K562 (cell line): ENCODE data around the gene ERO1B. TPM values are rescaled to one million over a fixed set of nuclear protein-coding genes. Genes with fewer than 3 reads are reported as not detected.
A peak's percentile ranks its signal among the peaks of the same experiment; 100 is the strongest.

Experiments
- ATF4 ChIP-seq: fragments of 450-650 bp; formaldehyde crosslinking; IDR thresholded peaks from 2 replicates; pipeline ENCODE4 v1.4.0; 2022; ENCODE audit warnings: mild to moderate bottlenecking, moderate library complexity
- DDX20 ChIP-seq: fragments of 450-650 bp; IDR thresholded peaks from 2 replicates; pipeline ENCODE4 v1.6.1; 2016; ENCODE audit warnings: missing genetic modification characterization, low read depth, mild to moderate bottlenecking, missing compliant biosample characterization, moderate library complexity
- ETS1 ChIP-seq: conservative IDR thresholded peaks from 2 replicates; pipeline ENCODE4 v1.6.1; 2011; ENCODE audit warnings: low read depth, mild to moderate bottlenecking, low read length; ENCODE audit not compliant: control insufficient read depth
- ILK ChIP-seq: fragments of 450-650 bp; IDR thresholded peaks from 2 replicates; pipeline ENCODE4 v1.6.1; 2016; ENCODE audit warnings: missing genetic modification characterization, low read depth, mild to moderate bottlenecking, missing compliant biosample characterization, moderate library complexity, borderline replicate concordance
- MECOM ChIP-seq: fragments of 250-450 bp; sonication (Bioruptor Pico); IDR thresholded peaks from 2 replicates; pipeline ENCODE4 v1.8.0; 2022; ENCODE audit warnings: inconsistent platforms
- MEF2D ChIP-seq: conservative IDR thresholded peaks from 2 replicates; pipeline ENCODE4 v1.6.1; 2016; ENCODE audit warnings: low read depth, missing genetic modification characterization, missing compliant biosample characterization
- RAD21 ChIP-seq, 2 experiments: fragments of 250-450 bp in 1 of 2; fragments of 450-650 bp in 1 of 2; sonication (Bioruptor Pico) in 1 of 2; formaldehyde crosslinking in 1 of 2; IDR thresholded peaks in 1 of 2; conservative IDR thresholded peaks in 1 of 2; 2 replicates each; pipeline versions ENCODE4 v1.4.0 to v1.8.0; 2020 to 2022; ENCODE audit warnings: mild to moderate bottlenecking in 2 of 2, moderate library complexity in 1 of 2
- TFAP4 ChIP-seq: sonication (generic); formaldehyde crosslinking; IDR thresholded peaks from 2 replicates; pipeline ENCODE4 v1.8.0; 2022; ENCODE audit warnings: missing genetic modification reagents, mild to moderate bottlenecking, moderate library complexity, borderline replicate concordance
- TSHZ1 ChIP-seq: fragments of 250-450 bp; sonication (Bioruptor Pico); IDR thresholded peaks from 2 replicates; pipeline ENCODE4 v1.4.0; 2020; ENCODE audit warnings: mild to moderate bottlenecking, moderate library complexity
- ZFPM2 ChIP-seq: fragments of 250-450 bp; sonication (Bioruptor Pico); IDR thresholded peaks from 2 replicates; pipeline ENCODE4 v1.5.1; 2022; ENCODE audit warnings: mild to moderate bottlenecking
- ZNF239 ChIP-seq: fragments of 250-450 bp; sonication (Bioruptor Pico); IDR thresholded peaks from 2 replicates; pipeline ENCODE4 v1.4.0; 2020; ENCODE audit warnings: mild to moderate bottlenecking
- ZNF518B ChIP-seq: fragments of 250-450 bp; sonication (Bioruptor Pico); IDR thresholded peaks from 2 replicates; pipeline ENCODE4 v1.5.0; 2021; ENCODE audit warnings: mild to moderate bottlenecking, moderate library complexity
- ZNF551 ChIP-seq: fragments of 250-450 bp; sonication (Bioruptor Pico); IDR thresholded peaks from 2 replicates; pipeline ENCODE4 v1.5.0; 2021; ENCODE audit warnings: mild to moderate bottlenecking, moderate library complexity
- ZNF589 ChIP-seq: fragments of 200-800 bp; sonication (Bioruptor generic); IDR thresholded peaks from 2 replicates; pipeline ENCODE4 v1.6.1; 2016; ENCODE audit warnings: low read depth, missing genetic modification characterization, missing compliant biosample characterization
- ZNF668 ChIP-seq: fragments of 250-450 bp; sonication (Bioruptor Pico); IDR thresholded peaks from 2 replicates; pipeline ENCODE4 v1.8.0; 2022; ENCODE audit warnings: mild to moderate bottlenecking, inconsistent platforms
- ZNF766 ChIP-seq: fragments of 200-800 bp; sonication (Bioruptor generic); conservative IDR thresholded peaks from 2 replicates; pipeline ENCODE4 v1.6.1; 2016; ENCODE audit warnings: missing genetic modification characterization, missing compliant biosample characterization
- ZNF780A ChIP-seq: fragments of 250-450 bp; sonication (Bioruptor Pico); IDR thresholded peaks from 2 replicates; pipeline ENCODE4 v1.5.0; 2021; ENCODE audit warnings: mild to moderate bottlenecking
- polyA plus RNA-seq, 8 experiments: library from polyadenylated mRNA; depleted of rRNA in 4 of 8; stranded (reverse) in 5 of 8; unstranded in 3 of 8; fragments of >200 nt; fragmentation: Nextera tagmentation in 2 of 8; fragmentation: Illumina TruSeq in 1 of 8; extraction: Ambion mirVana in 2 of 8; extraction: Trizol in 1 of 8; gene quantifications; 2 replicates each; pipeline versions ENCODE4 v1.2.1 to v1.2.3, GENCODE V29; 2011 to 2014; ENCODE audit warnings: inconsistent platforms in 1 of 8, missing spikeins in 1 of 8
- total RNA-seq, 7 experiments: library from RNA; depleted of rRNA in 6 of 7; stranded (reverse); fragments of >200 nt in 6 of 7; fragmentation: Illumina TruSeq in 2 of 7; extraction: Trizol in 2 of 7; gene quantifications; 2 replicates each; pipeline versions ENCODE4 v1.2.1 to v1.2.3, GENCODE V29; 2011 to 2021; ENCODE audit warnings: low replicate concordance in 1 of 7

The ERO1B gene
- total and polyA plus RNA-seq, 9 of the 15 experiments (the other 6 are each of a cell fraction or from before 2014, with no cell fraction given) = 0.59 to 6.4 (median 4.2) TPM

GRCh38 chr1:236315518-236315917 is 33.8 kb upstream of the ERO1B start (continued):
- TF ChIP-seq MEF2D (peak; percentile 64; the same call in 1 of the 2 replicates), RAD21 (CRISPR knock-in tag; conservative IDR thresholded peaks at IDR 0.05 in 1 of 2, IDR thresholded peaks at IDR 0.05 in 1 of 2) (no peak), TSHZ1 (CRISPR knock-in tag) (peak; percentile 64; the same call in 1 of the 2 replicates), ZNF766 (CRISPR knock-in tag) (no peak; the same call in 1 of the 2 replicates), ATF4 (CRISPR knock-in tag) (no peak), TFAP4 (CRISPR knock-in tag) (no peak), ZNF551 (CRISPR knock-in tag) (no peak), ILK (tag) (no peak; the same call in 1 of the 2 replicates), ZNF668 (no peak), ZNF239 (CRISPR knock-in tag) (no peak), ZNF589 (CRISPR knock-in tag) (peak; percentile 25; the same call in 1 of the 2 replicates), ZNF780A (CRISPR knock-in tag) (no peak), DDX20 (peak; percentile 76), ZFPM2 (CRISPR knock-in tag) (no peak), ZNF518B (no peak), ETS1 (no peak), MECOM (CRISPR knock-in tag) (peak; percentile 72; the same call in 1 of the 2 replicates)
